WTC11 (cell line): ENCODE measurements around the gene ATRIP. TPM values are rescaled to one million over a fixed set of nuclear protein-coding genes. Genes with fewer than 3 reads are reported as not detected.

Experiments used
- ATAC-seq: fragments of 200-7000 bp; cut with Tn5 transposase; 2 replicates; pipeline ENCODE4 v1.10.0; 2021; ENCODE audit warnings: mild to moderate bottlenecking, moderate library complexity
- CTCF ChIA-PET: fragments of 300-600 bp; sonication (Branson Sonifier 250); formaldehyde crosslinking; loops from one replicate; lab custom pipeline; 2021; ENCODE audit warnings: antibody characterized with exemption; lab: Charles Lee
- POLR2A ChIA-PET: fragments of 350-600 bp; sonication (Branson Sonifier 250); formaldehyde crosslinking; loops from one replicate; lab custom pipeline; 2021; ENCODE audit warnings: antibody characterized with exemption; lab: Charles Lee
- DNase-seq: peaks from one replicate; pipeline ENCODE4 v3.0.0; 2021; ENCODE audit warnings: low spot score
- H3K27ac Mint-ChIP-seq: 2 replicates; pipeline ENCODE4 v1.8.0; 2021; ENCODE audit warnings: mixed read lengths
- H3K27me3 Mint-ChIP-seq: 2 replicates; pipeline ENCODE4 v1.8.0; 2021; ENCODE audit warnings: low read depth, mild to moderate bottlenecking, moderate library complexity, mixed read lengths
- H3K36me3 Mint-ChIP-seq: 2 replicates; pipeline ENCODE4 v1.8.0; 2021; ENCODE audit warnings: mixed read lengths
- H3K4me1 Mint-ChIP-seq: 2 replicates; pipeline ENCODE4 v1.8.0; 2022; ENCODE audit warnings: mixed read lengths
- H3K4me3 Mint-ChIP-seq: 2 replicates; pipeline ENCODE4 v1.8.0; 2021; ENCODE audit warnings: mild to moderate bottlenecking, moderate library complexity, mixed read lengths
- H3K9me3 Mint-ChIP-seq: 2 replicates; pipeline ENCODE4 v1.8.0; 2021; ENCODE audit warnings: mixed read lengths
- ATF6 ChIP-seq: sonication (generic); formaldehyde crosslinking; IDR thresholded peaks from 2 replicates; pipeline ENCODE4 v1.8.1; 2023; ENCODE audit warnings: mild to moderate bottlenecking, missing genetic modification reagents
- CREB1 ChIP-seq: sonication (generic); formaldehyde crosslinking; IDR thresholded peaks from 2 replicates; pipeline ENCODE4 v1.8.0; 2023; ENCODE audit warnings: mild to moderate bottlenecking, missing genetic modification reagents
- EMX1 ChIP-seq: fragments of 250-450 bp; sonication (Bioruptor Pico); IDR thresholded peaks from 2 replicates; pipeline ENCODE4 v1.8.0; 2021; ENCODE audit warnings: mild to moderate bottlenecking
- IRF2 ChIP-seq: sonication (generic); formaldehyde crosslinking; IDR thresholded peaks from 2 replicates; pipeline ENCODE4 v1.8.0; 2022; ENCODE audit warnings: low read depth, missing genetic modification reagents, borderline replicate concordance
- JAZF1 ChIP-seq: fragments of 250-450 bp; sonication (Bioruptor Pico); IDR thresholded peaks from 2 replicates; pipeline ENCODE4 v1.9.0; 2021; ENCODE audit warnings: moderate library complexity, mild to moderate bottlenecking, inconsistent platforms
- MLX ChIP-seq: sonication (generic); formaldehyde crosslinking; IDR thresholded peaks from 2 replicates; pipeline ENCODE4 v1.8.1; 2023; ENCODE audit warnings: mild to moderate bottlenecking, missing genetic modification reagents, moderate library complexity
- NFE2L1 ChIP-seq: sonication (generic); formaldehyde crosslinking; IDR thresholded peaks from 2 replicates; pipeline ENCODE4 v1.8.1; 2023; ENCODE audit warnings: missing genetic modification reagents
- NR2C2 ChIP-seq: sonication (generic); formaldehyde crosslinking; IDR thresholded peaks from 2 replicates; pipeline ENCODE4 v1.8.0; 2022; ENCODE audit warnings: mild to moderate bottlenecking, missing genetic modification reagents
- PRRX2 ChIP-seq: fragments of 250-450 bp; sonication (Bioruptor Pico); IDR thresholded peaks from 2 replicates; pipeline ENCODE4 v1.8.0; 2021; ENCODE audit warnings: mild to moderate bottlenecking
- TEAD4 ChIP-seq: sonication (generic); formaldehyde crosslinking; IDR thresholded peaks from 2 replicates; pipeline ENCODE4 v1.8.0; 2022; ENCODE audit warnings: mild to moderate bottlenecking, missing genetic modification reagents
- ZBTB43 ChIP-seq: sonication (generic); formaldehyde crosslinking; IDR thresholded peaks from 2 replicates; pipeline ENCODE4 v1.8.1; 2023; ENCODE audit warnings: mild to moderate bottlenecking, missing genetic modification reagents
- ZNF121 ChIP-seq: sonication (generic); formaldehyde crosslinking; IDR thresholded peaks from 2 replicates; pipeline ENCODE4 v1.8.0; 2023; ENCODE audit warnings: missing genetic modification reagents
- ZNF138 ChIP-seq: sonication (generic); formaldehyde crosslinking; conservative IDR thresholded peaks from 2 replicates; pipeline ENCODE4 v1.8.1; 2022; ENCODE audit warnings: mild to moderate bottlenecking, moderate library complexity, missing genetic modification reagents
- ZNF317 ChIP-seq: sonication (generic); formaldehyde crosslinking; IDR thresholded peaks from 2 replicates; pipeline ENCODE4 v1.8.1; 2023; ENCODE audit warnings: low read depth, mild to moderate bottlenecking, moderate library complexity, missing genetic modification reagents, borderline replicate concordance
- ZNF416 ChIP-seq: fragments of 250-450 bp; sonication (Bioruptor Pico); IDR thresholded peaks from 2 replicates; pipeline ENCODE4 v1.9.0; 2021; ENCODE audit warnings: mild to moderate bottlenecking, inconsistent platforms
- ZNF423 ChIP-seq: fragments of 250-450 bp; sonication (Bioruptor Pico); IDR thresholded peaks from 2 replicates; pipeline ENCODE4 v2.1.2; 2022; ENCODE audit warnings: mild to moderate bottlenecking, moderate library complexity
- ZNF671 ChIP-seq: fragments of 250-450 bp; sonication (Bioruptor Pico); IDR thresholded peaks from 2 replicates; pipeline ENCODE4 v1.8.0; 2021; ENCODE audit warnings: mild to moderate bottlenecking
- total RNA-seq: library from RNA; stranded (reverse); gene quantifications from 3 replicates; pipeline ENCODE4 v1.2.3, GENCODE V29; 2021
- TF ChIP-seq, protein P1 (sequence below): sonication (generic); formaldehyde crosslinking; IDR thresholded peaks from 2 replicates; pipeline ENCODE4 v1.8.1; 2023; ENCODE audit warnings: mild to moderate bottlenecking, missing genetic modification reagents, moderate library complexity
- TF ChIP-seq, protein P2 (sequence below): fragments of 250-450 bp; sonication (Bioruptor Pico); IDR thresholded peaks from 2 replicates; pipeline ENCODE4 v1.9.0; 2021; ENCODE audit warnings: mild to moderate bottlenecking, borderline replicate concordance
- TF ChIP-seq, protein P3 (sequence below): fragments of 250-450 bp; sonication (Bioruptor Pico); IDR thresholded peaks from 2 replicates; pipeline ENCODE4 v2.1.2; 2022; ENCODE audit warnings: mild to moderate bottlenecking, moderate library complexity

The ATRIP gene
- total RNA-seq, 1 experiment from 2014 or later: 18.2 TPM

GRCh38 chr3:48493203-48493501, 46.6 kb downstream of the ATRIP start:
- ATAC-seq (no peak), DNase-seq (no peak)
- peaks cover 2% of the 10 kb centered on the region for H3K9me3 Mint-ChIP-seq
- no peaks in the 10 kb centered on the region for H3K27me3 Mint-ChIP-seq
- no peak overlapping the region for H3K4me3 Mint-ChIP-seq
- CTCF ChIA-PET: interaction anchor here (1.1 to 1.9 kb wide), 2 partner anchors 56 to 57 kb away, joined by 4 to 6 read pairs; no protein-coding TSS in a partner anchor
- peaks cover 22% of the 10 kb centered on the region for H3K4me1 Mint-ChIP-seq
- no peak for TF ChIP-seq NFE2L1 (CRISPR knock-in tag)
- TF ChIP-seq JAZF1 (CRISPR knock-in tag): no peak
- TF ChIP-seq ATF6 (CRISPR knock-in tag): no peak
- TF ChIP-seq ZNF121: peak; percentile 79; the same call in 1 of the 2 replicates
- POLR2A ChIA-PET: interaction anchor here (0.7 kb wide), 1 partner anchor 1524 kb away, joined by 8 read pairs; no protein-coding TSS in a partner anchor
- H3K27ac Mint-ChIP-seq: no peak overlapping the region
- H3K36me3 Mint-ChIP-seq: peaks cover 21% of the 10 kb centered on the region

- Mint-ChIP-seq H3K36me3 (peaks cover 18% of the 10 kb centered on the region), H3K4me3 (no peak overlapping the region), H3K27me3 (no peaks in the 10 kb centered on the region; the same call in 1 of the 2 replicates), H3K9me3 (peaks cover 7% of the 10 kb centered on the region), H3K27ac (peak overlapping the region; percentile 80; the same call in 1 of the 2 replicates), H3K4me1 (peaks cover 23% of the 10 kb centered on the region)
- POLR2A ChIA-PET: no interaction called here
- CTCF ChIA-PET: interaction anchor here (1.0 to 1.9 kb wide), 3 partner anchors 27 to 57 kb away, joined by 3 to 5 read pairs (median 3); no protein-coding TSS in a partner anchor
- ATAC-seq (no peak), DNase-seq (no peak)
- TF ChIP-seq PRRX2 (no peak), MLX (CRISPR knock-in tag) (no peak), NR2C2 (no peak), EMX1 (CRISPR knock-in tag) (no peak), CREB1 (CRISPR knock-in tag) (no peak), ZNF423 (no peak), ZNF317 (CRISPR knock-in tag) (no peak)
- TF ChIP-seq, protein P1, sequence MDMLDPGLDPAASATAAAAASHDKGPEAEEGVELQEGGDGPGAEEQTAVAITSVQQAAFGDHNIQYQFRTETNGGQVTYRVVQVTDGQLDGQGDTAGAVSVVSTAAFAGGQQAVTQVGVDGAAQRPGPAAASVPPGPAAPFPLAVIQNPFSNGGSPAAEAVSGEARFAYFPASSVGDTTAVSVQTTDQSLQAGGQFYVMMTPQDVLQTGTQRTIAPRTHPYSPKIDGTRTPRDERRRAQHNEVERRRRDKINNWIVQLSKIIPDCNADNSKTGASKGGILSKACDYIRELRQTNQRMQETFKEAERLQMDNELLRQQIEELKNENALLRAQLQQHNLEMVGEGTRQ: no peak
These were observed 54.1 kb downstream of the ATRIP start for GRCh38 chr3:48500656-48501055.

DNA sequence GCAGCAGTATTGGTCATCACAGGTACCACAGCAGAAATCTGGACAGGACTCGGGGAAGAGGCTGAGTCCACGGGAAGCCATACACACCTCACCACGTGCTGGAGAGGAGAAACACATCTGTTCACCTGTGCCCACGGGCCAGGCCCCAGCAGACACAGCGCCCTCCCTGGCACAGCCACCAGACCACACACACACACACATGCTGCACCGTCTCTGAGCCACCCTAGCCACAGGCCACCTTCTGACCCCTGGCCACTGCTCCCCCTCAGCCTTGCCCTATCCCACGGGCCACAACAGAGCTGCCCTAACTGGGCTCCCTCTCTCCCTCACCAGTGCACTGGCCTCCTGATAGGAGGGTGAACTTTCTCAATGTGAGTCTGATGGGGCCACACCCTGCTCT, 54.7 kb downstream of the ATRIP start:
- POLR2A ChIA-PET: interaction anchor here (0.6 kb wide), 1 partner anchor 28 kb away, joined by 4 read pairs; no protein-coding TSS in a partner anchor
- Mint-ChIP-seq H3K36me3 (peaks cover 18% of the 10 kb centered on the region), H3K4me1 (peaks cover 23% of the 10 kb centered on the region), H3K27ac (peak overlapping the region; percentile 80), H3K9me3 (peaks cover 7% of the 10 kb centered on the region), H3K27me3 (no peaks in the 10 kb centered on the region; the same call in none of the 2 replicates), H3K4me3 (no peak overlapping the region)
- DNase-seq: no peak
- no peak for ATAC-seq
- TF ChIP-seq, protein P2, sequence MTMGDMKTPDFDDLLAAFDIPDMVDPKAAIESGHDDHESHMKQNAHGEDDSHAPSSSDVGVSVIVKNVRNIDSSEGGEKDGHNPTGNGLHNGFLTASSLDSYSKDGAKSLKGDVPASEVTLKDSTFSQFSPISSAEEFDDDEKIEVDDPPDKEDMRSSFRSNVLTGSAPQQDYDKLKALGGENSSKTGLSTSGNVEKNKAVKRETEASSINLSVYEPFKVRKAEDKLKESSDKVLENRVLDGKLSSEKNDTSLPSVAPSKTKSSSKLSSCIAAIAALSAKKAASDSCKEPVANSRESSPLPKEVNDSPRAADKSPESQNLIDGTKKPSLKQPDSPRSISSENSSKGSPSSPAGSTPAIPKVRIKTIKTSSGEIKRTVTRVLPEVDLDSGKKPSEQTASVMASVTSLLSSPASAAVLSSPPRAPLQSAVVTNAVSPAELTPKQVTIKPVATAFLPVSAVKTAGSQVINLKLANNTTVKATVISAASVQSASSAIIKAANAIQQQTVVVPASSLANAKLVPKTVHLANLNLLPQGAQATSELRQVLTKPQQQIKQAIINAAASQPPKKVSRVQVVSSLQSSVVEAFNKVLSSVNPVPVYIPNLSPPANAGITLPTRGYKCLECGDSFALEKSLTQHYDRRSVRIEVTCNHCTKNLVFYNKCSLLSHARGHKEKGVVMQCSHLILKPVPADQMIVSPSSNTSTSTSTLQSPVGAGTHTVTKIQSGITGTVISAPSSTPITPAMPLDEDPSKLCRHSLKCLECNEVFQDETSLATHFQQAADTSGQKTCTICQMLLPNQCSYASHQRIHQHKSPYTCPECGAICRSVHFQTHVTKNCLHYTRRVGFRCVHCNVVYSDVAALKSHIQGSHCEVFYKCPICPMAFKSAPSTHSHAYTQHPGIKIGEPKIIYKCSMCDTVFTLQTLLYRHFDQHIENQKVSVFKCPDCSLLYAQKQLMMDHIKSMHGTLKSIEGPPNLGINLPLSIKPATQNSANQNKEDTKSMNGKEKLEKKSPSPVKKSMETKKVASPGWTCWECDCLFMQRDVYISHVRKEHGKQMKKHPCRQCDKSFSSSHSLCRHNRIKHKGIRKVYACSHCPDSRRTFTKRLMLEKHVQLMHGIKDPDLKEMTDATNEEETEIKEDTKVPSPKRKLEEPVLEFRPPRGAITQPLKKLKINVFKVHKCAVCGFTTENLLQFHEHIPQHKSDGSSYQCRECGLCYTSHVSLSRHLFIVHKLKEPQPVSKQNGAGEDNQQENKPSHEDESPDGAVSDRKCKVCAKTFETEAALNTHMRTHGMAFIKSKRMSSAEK (CRISPR knock-in tag): no peak
- TF ChIP-seq ZNF416 (no peak), ZNF671 (CRISPR knock-in tag) (no peak), ZNF138 (CRISPR knock-in tag) (no peak), IRF2 (CRISPR knock-in tag) (no peak), ZBTB43 (CRISPR knock-in tag) (no peak), EMX1 (CRISPR knock-in tag) (no peak), TEAD4 (no peak)
- TF ChIP-seq, protein P3, sequence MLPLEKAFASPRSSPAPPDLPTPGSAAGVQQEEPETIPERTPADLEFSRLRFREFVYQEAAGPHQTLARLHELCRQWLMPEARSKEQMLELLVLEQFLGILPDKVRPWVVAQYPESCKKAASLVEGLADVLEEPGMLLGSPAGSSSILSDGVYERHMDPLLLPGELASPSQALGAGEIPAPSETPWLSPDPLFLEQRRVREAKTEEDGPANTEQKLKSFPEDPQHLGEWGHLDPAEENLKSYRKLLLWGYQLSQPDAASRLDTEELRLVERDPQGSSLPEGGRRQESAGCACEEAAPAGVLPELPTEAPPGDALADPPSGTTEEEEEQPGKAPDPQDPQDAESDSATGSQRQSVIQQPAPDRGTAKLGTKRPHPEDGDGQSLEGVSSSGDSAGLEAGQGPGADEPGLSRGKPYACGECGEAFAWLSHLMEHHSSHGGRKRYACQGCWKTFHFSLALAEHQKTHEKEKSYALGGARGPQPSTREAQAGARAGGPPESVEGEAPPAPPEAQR (CRISPR knock-in tag): no peak
- CTCF ChIA-PET: interaction anchor here (1.0 to 1.9 kb wide), 3 partner anchors 48 to 65 kb away, joined by 3 to 5 read pairs (median 3); no protein-coding TSS in a partner anchor
